HG03025 (cell line): ENCODE data around the gene SLC24A4.

Source experiments
- ATAC-seq: cut with Tn5 transposase; IDR thresholded peaks from one replicate; pipeline ENCODE4 v1.9.1; 2021; ENCODE audit warnings: mild to moderate bottlenecking, moderate library complexity; ENCODE audit not compliant: unreplicated experiment, low FRiP score

Gene SLC24A4

DNA sequence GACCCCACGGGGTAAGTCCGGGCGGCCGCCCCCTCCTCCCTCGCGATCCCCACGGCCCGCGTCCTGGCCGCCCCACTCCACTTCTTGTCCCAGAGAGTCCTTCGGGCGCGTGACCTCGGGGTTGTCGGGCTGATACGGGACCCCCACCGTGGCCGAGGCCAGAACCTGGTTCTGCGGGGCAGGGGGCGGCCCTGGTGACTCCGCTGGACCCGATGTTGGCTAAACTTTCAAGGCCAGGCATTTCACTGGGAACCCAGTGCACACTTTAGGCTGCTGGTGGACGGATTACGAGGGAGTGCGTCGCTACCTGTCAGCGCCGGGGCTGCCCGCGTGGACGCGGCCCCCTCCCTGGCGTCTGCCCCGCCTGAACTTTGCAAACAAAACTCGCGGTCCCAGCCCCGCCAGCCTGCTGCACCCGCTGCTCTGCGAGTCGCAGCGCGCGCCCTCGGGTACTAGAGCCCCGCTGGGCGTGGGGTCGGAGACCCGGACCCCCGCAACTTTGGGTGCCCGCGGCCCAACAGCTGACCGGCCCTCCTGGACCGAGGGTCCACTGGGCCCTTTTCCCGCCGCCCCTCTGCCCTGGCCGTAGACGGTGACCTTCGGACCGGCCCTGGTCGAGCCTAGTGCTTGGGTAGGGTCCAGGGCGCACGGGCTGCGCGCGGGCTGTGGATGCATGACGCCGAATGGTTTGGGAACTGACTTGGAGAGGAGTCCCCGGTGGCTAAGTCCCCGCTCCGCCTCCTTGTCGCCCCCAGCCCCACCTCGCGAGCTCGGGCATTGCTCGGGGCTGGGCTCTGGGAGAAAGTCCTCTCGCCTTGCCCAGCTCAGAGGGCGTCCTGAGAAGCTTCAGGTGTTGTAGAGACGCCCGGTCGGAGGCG is 191.2 kb downstream of the SLC24A4 start:
- ATAC-seq, result no peak

DNA sequence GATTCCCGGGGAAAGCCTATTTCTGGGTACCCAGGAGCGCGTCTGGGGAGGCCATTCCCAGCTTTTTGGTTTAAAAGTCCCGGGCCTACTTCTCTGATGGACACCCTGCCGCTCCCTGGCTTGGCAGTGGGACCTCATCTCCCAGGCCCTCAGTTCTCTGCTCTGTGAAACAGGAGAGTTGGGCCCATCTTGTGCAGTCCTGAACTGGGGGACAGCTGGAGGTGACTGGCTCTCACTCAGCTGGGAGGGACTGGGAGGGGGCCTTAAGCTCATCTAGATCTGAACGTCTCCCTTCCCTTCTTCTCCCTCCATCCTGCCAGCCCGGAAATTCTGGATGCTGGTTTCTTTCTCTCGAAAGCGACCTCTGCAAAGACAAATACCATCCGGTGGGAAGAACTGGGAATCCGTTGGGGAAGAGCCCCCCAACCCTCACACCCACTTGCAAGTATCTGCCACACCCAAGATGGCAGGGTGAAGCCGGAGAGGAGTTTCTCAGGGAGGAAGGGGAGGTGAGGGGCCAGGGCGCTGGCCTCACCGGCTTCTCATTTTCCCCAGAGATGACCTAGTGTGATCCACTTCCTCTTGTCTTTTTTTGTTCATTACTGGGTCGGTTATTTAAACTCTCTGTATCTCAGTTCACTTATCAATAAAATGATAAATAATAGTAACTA is 192.0 kb downstream of the SLC24A4 start:
- no peak for ATAC-seq

DNA sequence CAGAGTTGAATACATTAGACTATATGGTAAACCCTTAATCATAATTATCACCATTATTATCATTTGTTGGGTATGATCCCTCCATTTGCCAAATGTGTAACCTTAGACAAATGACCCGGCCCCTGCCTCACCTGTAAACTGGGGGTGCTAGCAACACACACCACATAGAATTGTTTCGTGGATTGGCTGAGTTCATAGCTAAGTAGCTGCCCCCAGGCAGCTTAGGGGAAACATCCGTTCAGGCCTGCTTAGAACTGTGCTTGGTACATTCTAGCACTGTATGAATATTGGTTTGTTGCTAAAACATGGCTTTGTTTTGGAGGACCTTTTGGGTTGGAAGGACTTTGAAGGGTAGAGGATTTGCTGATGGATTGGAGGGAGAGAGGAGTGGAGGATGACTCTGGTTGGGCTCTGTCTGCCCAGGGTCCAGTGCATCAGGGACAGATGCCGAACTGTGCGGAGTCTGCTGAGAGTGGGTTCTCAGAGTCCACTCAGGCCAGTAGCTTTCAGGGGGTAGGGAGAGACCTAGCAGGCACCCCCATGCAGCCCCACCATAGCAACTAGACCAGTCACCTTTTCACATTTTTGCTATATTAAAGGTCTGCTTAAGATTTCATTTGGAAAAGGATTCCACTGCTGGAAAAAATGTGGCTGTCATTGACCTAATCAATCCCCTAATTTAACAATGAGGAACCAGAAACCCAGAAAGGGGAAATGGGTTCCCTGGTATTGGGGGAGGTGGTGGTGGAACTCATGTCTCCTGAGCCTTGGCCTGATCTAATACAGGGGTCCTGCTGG is 192.8 kb downstream of the SLC24A4 start:
- ATAC-seq, result no peak

DNA sequence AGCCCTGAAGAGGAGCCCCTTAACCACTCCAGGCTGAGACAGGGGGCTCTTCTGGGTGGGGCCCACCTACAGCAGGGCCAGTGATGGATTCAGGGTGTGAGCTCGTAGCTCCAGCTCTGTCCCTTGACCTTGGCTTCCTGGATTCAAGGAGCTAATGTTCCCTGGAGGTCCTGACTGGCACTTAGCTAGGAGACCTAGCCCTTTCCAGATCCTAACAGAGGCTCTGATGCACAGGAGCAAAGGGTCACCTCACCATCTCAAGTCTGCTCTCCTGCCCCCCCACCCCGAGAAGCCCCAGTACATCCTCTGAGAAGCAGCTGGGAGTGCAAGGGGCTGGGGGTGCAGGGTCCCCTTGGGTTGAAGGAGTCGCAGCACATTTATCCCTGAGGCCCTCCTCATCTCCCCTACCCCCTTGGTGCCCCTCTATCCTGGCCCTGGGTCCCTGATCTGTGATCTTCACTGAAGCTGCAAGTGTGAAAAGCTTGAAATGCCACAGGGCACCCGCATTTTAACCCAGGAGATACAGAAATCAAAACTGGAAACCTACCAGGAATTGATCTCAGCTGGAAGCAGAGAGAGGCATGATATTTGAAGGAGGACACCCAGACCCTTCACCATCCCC is 193.5 kb downstream of the SLC24A4 start:
- ATAC-seq, result no peak

DNA sequence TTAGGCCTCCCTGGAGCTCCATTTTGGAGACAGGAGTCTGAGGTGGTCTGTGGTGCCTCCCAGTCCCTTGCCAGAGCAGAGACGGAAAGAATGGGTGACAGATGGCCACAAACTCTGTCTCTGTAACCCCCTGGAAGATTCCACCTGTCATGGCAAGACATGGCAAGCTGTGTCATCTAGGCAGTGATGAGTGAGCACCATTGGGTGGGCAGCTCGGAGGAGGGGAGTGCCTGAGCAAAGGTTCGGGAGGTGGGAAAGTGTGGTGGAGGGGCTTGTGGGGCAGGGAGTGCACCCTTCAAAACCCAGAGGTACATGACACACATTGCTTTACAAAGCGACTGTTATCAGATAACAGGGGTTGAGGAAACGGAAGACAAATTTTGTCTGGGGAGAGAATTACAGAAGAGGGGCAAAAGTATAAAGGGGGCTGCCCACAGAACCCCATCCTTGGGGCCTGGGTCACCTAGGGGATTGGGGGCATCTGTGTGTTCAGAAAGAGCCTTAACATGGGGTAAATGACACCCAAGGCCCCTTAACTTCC is 194.1 kb downstream of the SLC24A4 start:
- ATAC-seq, result no peak

DNA sequence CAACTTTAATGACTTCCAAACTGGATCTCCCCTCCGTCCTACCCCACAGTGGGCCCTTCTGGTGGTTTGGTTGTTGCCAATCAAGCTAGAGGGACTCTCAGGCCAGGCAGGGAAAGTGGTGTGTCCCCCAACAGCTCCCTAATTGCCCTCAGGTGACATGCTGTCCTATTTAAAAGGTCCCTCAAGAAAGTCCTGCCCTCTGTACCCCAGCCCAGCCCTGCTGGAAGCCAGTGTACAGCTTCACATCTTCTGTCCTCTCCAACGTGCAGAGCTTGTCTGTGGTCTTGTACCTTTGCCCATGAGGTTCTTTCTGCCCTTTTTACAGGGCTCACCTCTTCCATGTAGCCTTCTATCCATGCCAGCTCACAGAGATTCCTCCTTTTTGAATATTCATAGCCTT is 194.8 kb downstream of the SLC24A4 start:
- no peak for ATAC-seq

DNA sequence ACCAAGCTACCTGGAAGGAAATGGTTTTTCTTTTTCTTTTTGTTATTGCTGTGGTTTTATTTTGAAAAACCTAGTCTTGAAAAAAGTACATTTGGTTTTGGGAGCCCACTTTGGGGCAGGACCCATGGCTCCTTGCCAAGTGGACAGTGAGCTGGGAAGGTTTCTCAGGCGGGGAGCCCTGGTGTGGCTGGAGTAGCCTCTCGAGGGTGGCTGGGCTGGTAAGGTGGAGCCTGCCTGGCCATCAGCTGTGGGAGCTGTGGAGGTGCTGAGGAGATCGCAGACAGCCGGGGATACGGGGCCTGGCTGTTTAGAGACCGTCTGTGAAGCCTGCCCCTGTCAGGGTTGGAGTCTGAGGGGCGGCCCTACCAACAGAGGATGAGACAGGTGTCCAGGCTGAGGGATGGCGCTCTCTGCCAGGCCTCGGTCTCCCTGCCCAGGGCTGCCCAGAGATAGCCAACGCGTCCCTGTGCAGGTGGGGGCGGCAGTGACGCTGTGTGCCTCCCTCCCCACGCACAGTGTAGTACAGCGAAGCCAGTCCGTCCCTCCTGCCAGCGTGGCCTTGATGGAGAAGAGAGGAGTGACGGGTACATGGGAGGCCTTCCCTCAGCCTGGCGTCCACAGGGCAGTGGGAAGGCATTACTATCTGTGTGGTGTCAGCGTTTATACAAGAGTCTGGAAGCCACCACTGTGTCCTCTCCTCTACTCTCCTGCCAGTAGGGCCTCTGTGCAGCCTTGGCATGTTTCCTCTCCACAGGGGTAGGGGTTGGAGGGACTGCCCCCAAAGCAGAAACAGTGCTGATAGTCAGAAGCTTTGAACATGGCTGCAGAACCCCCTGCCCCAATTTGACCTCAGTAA is 196.5 kb downstream of the SLC24A4 start:
- no peak for ATAC-seq

DNA sequence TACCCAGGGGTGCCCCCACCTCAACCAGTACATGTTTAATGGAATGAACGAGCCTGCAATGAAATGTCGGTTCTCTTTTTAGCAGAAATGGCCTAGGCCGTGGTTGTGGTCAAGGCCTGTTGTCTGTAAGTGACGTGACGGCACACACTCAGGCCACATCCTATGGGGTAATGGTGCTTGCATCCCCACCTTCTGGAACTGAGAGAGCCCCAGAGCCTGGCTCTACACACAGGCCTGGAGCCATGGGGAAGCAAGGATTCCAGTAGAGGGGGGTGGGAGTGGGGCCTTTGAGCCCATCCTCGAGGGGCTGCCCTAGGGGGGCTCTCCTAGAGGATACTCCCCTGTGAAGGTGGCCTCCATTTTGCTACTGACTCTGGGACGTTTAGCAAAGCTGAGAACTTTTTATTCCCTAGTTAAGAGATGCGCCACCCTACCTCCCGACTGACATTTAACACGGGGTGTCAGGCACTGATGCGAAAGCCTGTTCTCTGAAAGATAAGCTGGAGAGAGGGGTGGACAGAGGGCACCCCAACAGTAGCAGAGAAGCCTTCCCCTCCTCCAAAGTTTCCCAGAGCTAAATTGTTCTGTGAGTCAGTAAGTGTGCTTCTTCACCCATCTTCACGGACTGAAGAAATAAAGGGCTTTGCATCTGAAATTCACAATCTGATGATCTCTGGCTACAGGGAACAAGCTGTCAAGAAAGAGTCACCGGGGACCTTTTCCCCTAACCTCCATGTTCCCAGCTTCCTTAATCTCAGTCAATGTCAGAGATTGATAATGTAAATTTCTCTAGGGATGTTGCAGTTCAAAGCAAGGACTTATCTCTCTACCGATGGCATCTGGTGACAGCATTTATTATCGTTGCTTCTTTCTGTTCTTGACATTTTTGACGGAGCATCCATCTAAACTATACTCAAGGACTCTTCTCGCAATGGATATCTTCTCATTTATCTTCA is 197.4 kb downstream of the SLC24A4 start:
- no peak for ATAC-seq

DNA sequence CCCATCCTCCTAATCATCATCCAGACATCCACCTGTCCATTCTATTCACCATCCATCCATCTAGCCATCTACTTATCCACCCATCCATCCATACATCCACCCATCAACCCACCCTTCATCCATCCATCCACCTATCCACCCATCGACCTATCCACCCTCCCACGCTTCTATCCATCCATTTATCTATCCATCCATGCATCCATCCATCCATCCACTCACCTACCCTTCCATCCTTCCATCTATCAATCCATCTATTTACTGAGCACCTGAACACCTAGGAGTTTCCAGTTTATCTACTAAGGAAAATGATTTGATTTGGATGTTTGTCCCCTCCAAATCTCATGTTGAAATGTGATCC is 198.1 kb downstream of the SLC24A4 start:
- no peak for ATAC-seq

DNA sequence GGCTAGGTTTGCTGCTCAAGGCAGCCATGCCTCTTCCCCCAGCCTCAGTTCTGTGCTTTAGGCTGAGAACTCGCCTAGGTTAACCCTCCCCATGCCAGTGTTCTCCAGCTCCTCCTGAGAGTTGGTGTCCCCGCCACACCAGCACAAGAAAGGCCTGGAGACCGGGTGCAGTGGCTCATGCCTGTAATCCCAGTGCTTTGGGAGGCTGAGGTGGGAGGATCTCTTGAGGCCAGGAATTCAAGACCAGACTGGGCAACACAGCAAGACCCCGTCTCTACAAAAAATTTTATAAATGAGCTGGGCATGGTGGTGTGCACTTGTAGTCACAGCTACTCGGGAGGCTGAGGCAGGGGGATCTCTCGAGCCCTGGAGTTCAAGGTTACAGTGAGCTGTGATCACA is 200.8 kb downstream of the SLC24A4 start:
- no peak for ATAC-seq

DNA sequence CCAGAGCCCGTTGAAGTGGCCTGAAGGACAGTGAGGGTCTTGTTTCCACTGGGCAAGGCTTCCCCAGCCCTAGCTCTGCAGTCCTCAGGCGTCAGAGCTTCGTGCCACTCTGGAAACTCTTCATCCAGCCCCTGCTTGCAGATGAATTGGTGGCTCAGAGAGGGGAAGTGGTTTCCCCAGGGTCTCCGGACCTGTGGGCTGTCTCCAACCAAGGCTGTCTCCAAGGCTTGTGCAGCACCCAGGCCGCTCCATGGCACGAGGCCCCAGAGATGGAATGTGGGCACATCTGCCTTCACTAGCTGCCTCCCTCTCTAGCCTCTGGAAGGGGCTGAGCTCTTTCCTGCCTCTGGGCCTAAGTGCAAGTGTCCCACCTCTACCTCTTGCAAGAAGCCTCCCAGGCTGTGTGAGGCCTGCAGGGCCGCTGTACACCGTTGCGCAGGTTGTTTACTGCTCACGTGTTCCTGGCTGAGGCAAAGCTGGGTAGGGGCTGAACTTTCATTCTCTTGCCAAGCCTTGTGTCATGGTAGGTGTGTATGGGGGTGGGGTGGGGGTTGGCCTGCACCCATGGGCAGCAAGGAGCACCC is 201.7 kb downstream of the SLC24A4 start:
- ATAC-seq, result no peak

DNA sequence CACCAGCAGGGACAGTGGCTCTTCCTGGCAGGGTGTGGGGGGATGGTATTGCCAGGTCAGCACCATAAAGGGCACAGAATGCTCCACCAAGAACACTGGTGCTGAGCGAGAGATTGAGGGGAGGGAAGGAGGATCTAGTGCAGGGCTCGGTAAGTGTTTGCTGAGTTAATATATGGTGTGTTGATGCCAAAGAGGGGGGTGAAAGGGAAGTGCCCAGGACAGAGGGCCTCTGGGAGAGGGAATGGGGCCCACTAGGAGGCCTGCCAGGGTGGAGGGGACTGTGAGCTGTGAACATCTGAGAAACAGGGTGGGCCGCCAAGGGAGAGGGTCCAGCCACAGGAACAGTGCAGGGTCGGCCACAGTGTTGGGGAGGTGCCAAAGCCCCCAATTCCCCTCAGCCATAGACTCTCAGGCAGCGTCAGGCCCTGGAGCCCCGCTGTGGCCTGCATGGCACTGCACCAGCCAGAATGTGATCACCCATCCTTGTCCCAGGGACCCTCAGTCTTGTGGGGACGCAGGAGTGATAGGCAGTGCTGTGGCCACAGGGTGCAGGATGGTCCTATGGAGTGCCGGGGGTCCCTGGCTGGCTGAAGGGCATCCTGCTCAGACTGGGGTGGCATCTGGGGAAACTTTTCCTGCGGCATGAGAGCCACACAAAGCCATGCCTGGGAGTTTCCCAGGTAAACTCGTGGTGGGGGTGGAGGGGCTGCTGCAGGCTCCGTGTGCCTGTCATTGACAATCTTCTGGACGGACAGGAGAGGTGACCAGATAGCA is 202.5 kb downstream of the SLC24A4 start:
- ATAC-seq, result no peak

DNA sequence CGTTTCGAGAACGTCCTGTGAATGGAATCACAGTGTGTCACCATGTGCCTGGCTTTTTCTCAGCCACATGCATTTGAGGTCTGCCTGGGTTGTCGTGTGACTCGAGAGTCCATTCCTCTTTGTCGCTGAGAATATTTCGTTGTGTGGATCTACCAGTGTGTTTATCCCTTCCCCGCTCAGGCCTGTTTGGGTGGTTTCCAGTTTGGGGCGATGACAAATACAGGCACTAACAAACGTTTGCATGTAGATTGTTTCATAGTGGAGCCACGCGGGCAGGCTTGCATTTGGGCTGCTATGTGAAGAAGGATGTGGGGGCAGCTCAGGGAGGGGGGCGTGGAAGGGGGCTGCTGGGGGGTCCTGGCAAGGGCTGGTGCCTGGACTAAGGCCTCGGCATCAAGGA is 204.8 kb downstream of the SLC24A4 start:
- ATAC-seq, result no peak

DNA sequence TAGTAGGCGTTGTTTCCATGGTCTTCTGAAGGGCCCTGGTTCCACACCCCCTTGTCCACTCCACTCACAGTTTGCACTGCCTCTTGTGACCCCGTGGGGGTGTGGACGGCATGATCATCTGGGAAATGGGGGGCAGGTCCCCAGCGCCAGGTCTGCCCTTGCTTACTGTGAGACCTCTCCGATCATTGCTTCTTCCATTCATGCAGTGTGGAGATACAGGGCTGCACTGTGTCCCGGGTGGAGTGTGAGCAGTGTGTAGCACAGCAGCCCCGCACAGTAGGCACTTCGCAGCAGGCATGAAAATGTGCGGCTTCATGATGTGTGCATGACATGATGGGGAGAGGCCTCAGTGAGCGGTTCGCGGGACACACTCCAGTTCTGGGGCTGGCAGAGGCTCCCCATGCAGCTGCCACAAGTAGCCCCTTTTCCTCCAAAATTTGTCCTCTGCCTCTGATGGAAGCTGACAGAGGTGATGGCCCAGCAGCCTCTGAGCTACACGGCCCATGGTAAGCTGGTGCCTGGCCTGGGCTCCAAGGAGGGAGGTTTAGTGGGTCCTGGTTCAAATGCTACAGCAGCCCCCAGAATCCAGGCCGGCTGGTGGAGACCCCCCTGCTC is 205.6 kb downstream of the SLC24A4 start:
- ATAC-seq, result no peak

DNA sequence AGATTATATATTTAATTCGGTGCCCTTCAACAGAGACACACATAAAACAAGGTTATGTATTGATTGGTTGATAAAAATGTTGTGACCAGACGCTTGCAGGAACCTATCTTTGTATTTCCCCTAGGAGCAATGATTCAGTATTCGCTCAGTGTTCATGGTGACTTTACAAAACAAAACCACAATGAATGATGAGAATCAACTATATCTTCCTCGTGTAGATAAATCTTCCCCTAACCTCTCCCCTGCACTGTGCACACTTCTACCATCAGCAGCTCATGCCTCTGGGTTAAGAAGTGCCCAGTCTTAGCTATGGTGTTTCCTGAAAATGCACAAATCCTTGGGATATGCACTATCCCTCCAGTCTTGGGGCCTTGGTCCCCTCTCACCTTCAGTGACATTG is 206.9 kb downstream of the SLC24A4 start:
- ATAC-seq, result no peak

DNA sequence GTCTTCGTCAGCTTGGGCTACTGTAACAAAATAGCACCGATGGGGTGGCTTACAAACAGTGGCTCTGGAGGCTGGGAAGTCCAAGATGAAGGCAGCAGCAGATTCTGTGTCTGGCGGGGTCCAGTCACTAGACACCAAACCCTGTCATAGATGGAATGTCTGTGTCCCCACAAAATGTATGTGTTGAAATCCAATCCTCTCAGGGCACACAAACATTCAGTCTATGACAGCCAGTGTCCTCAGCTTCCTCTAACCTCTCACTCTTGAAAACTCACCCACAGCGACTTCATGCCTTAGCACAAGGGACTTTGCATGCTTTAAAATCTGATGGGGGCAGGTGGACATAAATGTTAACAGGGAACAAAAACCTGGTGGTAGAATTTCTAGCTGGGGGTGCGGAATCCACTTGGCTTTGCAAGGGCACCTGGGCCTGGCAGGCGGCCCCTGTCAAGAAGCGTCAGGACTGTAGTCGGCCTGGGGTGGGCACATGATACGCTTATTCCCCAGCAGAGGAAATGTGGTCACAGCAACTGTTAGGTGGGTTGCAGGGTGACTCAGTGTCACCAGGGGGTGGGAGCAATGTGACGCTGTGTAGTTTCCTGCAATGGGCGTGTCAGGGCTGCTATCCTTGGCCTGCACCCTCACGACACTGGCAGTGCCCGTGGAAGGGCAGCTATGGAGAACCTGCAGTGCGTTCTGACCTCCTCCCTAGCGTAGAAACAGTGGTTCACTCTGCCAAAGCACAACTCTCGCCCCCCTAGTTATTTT is 208.3 kb downstream of the SLC24A4 start:
- no peak for ATAC-seq
